A549 (cell line): Measurements from ENCODE around the gene GABBR1. TPM values are rescaled to one million over a fixed set of nuclear protein-coding genes. Genes with fewer than 3 reads are reported as not detected.
"Not testable (repeated sequence)": the region's sequence is repeated elsewhere in the genome, so short reads cannot be mapped to it uniquely, and the experiment has no call there.

Experiments used
- ATAC-seq, 2 experiments: fragments of 200-7000 bp in 1 of 2; fragments of >200 bp in 1 of 2; cut with Nextera tagmentation in 1 of 2; cut with Tn5 transposase in 1 of 2; 3 replicates each; pipeline versions ENCODE4 v1.8.0 to v1.9.1; 2018 to 2020; ENCODE audit warnings: mild to moderate bottlenecking in 1 of 2, moderate library complexity in 1 of 2
- CTCF ChIA-PET: fragments of 300-600 bp; sonication (Branson Sonifier 250); formaldehyde crosslinking; extraction: SDS; loops from one replicate; lab custom pipeline; 2021; ENCODE audit warnings: antibody characterized with exemption, inconsistent platforms; lab: Yijun Ruan, JAX
- POLR2A ChIA-PET: fragments of 350-600 bp; formaldehyde crosslinking; extraction: SDS; loops from one replicate; lab custom pipeline; 2021; ENCODE audit warnings: antibody characterized with exemption, inconsistent platforms; lab: Yijun Ruan, JAX
- DNase-seq, 2 experiments: peaks; one replicate each; pipeline versions ENCODE4 v3.0.0 to v3.0.0-alpha.2; 2011 to 2016; ENCODE audit warnings: low read depth in 1 of 2, low spot score in 1 of 2
- FAIRE-seq: peaks from 2 replicates; lab custom pipeline; 2011; peaks lifted over from hg19 to GRCh38; lab: Jason Lieb, UNC
- H3K27ac ChIP-seq, 2 experiments: fragments of >200 bp; sonication (Bioruptor Twin); formaldehyde crosslinking; 3 replicates each; pipeline ENCODE4 v1.5.1; 2016 to 2017
- H3K4me1 ChIP-seq: fragments of >200 bp; sonication (Bioruptor Twin); formaldehyde crosslinking; 3 replicates; pipeline ENCODE4 v1.6.1; 2016
- H3K4me2 ChIP-seq: fragments of >200 bp; sonication (Bioruptor Twin); formaldehyde crosslinking; 3 replicates; pipeline ENCODE4 v1.6.1; 2016
- H3K4me3 ChIP-seq: fragments of >200 bp; sonication (Bioruptor Twin); formaldehyde crosslinking; 3 replicates; pipeline ENCODE4 v1.5.1; 2016
- H3K9me3 ChIP-seq: fragments of >200 bp; sonication (Bioruptor Twin); formaldehyde crosslinking; 3 replicates; pipeline ENCODE4 v1.6.1; 2016
- CEBPB ChIP-seq, 2 experiments: fragments of >200 bp in 1 of 2; sonication (Bioruptor Twin) in 1 of 2; formaldehyde crosslinking in 1 of 2; IDR thresholded peaks; 2 replicates each; pipeline ENCODE4 v1.6.1; 2012 to 2016
- EHMT2 ChIP-seq: fragments of 200-600 bp; sonication (generic); IDR thresholded peaks from 2 replicates; pipeline ENCODE4 v1.6.1; 2016; ENCODE audit warnings: antibody characterized with exemption, low read depth, mild to moderate bottlenecking, moderate library complexity
- EP300 ChIP-seq, 2 experiments: fragments of >200 bp; sonication (Bioruptor Twin); formaldehyde crosslinking; IDR thresholded peaks; 2 replicates in 1 of 2; 3 replicates in 1 of 2; pipeline ENCODE4 v1.6.1; 2016 to 2017
- GATA3 ChIP-seq: IDR thresholded peaks from 2 replicates; pipeline ENCODE4 v1.6.1; 2012; ENCODE audit warnings: borderline replicate concordance
- HEYL ChIP-seq: fragments of 250-450 bp; sonication (Bioruptor Pico); IDR thresholded peaks from 2 replicates; pipeline ENCODE4 v1.8.0; 2021; ENCODE audit warnings: mild to moderate bottlenecking, moderate library complexity
- JUN ChIP-seq, 2 experiments: fragments of >200 bp; sonication (Bioruptor Twin); formaldehyde crosslinking; IDR thresholded peaks; 2 replicates in 1 of 2; 3 replicates in 1 of 2; pipeline ENCODE4 v1.6.1; 2016 to 2017
- MYC ChIP-seq: IDR thresholded peaks from 2 replicates; pipeline ENCODE4 v1.6.1; 2012; ENCODE audit warnings: mild to moderate bottlenecking, inconsistent platforms, low read length, improper control_type of control experiment, borderline replicate concordance
- NFE2L2 ChIP-seq: fragments of 150-350 bp; conservative IDR thresholded peaks from 2 replicates; pipeline ENCODE4 v1.6.1; 2014; ENCODE audit warnings: low read length
- NPAS2 ChIP-seq: fragments of 250-450 bp; sonication (Bioruptor Pico); IDR thresholded peaks from 2 replicates; pipeline ENCODE4 v1.8.0; 2022; ENCODE audit warnings: mild to moderate bottlenecking, moderate library complexity, borderline replicate concordance
- NR3C1 ChIP-seq: fragments of >200 bp; sonication (Bioruptor Twin); formaldehyde crosslinking; IDR thresholded peaks from 3 replicates; pipeline ENCODE4 v1.6.1; 2017
- PHF8 ChIP-seq: fragments of 200-600 bp; sonication (generic); IDR thresholded peaks from 2 replicates; pipeline ENCODE4 v1.6.1; 2016; ENCODE audit warnings: low read depth, mild to moderate bottlenecking, antibody characterized with exemption, moderate library complexity, borderline replicate concordance
- POLR2AphosphoS2 ChIP-seq: conservative IDR thresholded peaks from 2 replicates; pipeline ENCODE4 v1.6.1; 2012; ENCODE audit warnings: low read length, improper control_type of control experiment, inconsistent platforms
- RARB ChIP-seq: fragments of 250-450 bp; sonication (Bioruptor Pico); IDR thresholded peaks from 2 replicates; pipeline ENCODE4 v1.8.0; 2021; ENCODE audit warnings: mild to moderate bottlenecking, moderate library complexity
- RFX5 ChIP-seq: fragments of 450-650 bp; IDR thresholded peaks from 2 replicates; pipeline ENCODE4 v1.7.1; 2014; ENCODE audit warnings: antibody characterized with exemption, mild to moderate bottlenecking, moderate library complexity
- RNF2 ChIP-seq: fragments of 200-600 bp; sonication (generic); IDR thresholded peaks from 2 replicates; pipeline ENCODE4 v1.6.1; 2016; ENCODE audit warnings: low read depth, mild to moderate bottlenecking, antibody characterized with exemption, moderate library complexity, borderline replicate concordance
- ZC3H11A ChIP-seq: fragments of 450-650 bp; IDR thresholded peaks from 2 replicates; pipeline ENCODE4 v1.6.1; 2014; ENCODE audit warnings: antibody characterized with exemption, mild to moderate bottlenecking
- WGBS: methylation state at CpG from one replicate; pipeline ENCODE4 v1.1.6; 2017; ENCODE audit errors: missing lambda C conversion rate; 5-methylcytosine and 5-hydroxymethylcytosine counted together
- polyA plus RNA-seq, 4 experiments: library from polyadenylated mRNA; depleted of rRNA in 3 of 4; stranded (reverse); fragments of >200 nt; fragmentation: RNase III in 1 of 4; extraction: RNeasy Plus Mini Kit Qiagen cat#74134 plus additional on column Dnase treatment in 1 of 4; gene quantifications; 2 replicates in 3 of 4; 3 replicates in 1 of 4; pipeline ENCODE4 v1.2.3, GENCODE V29; 2011 to 2017
- TF ChIP-seq, protein P1 (sequence below): IDR thresholded peaks from 2 replicates; pipeline ENCODE4 v1.6.1; 2012; ENCODE audit warnings: low read depth, borderline replicate concordance

Gene GABBR1
- polyA plus RNA-seq, 2 of the 4 experiments (the other 2 are of a cell fraction), result 6.8 to 9.0 TPM

DNA sequence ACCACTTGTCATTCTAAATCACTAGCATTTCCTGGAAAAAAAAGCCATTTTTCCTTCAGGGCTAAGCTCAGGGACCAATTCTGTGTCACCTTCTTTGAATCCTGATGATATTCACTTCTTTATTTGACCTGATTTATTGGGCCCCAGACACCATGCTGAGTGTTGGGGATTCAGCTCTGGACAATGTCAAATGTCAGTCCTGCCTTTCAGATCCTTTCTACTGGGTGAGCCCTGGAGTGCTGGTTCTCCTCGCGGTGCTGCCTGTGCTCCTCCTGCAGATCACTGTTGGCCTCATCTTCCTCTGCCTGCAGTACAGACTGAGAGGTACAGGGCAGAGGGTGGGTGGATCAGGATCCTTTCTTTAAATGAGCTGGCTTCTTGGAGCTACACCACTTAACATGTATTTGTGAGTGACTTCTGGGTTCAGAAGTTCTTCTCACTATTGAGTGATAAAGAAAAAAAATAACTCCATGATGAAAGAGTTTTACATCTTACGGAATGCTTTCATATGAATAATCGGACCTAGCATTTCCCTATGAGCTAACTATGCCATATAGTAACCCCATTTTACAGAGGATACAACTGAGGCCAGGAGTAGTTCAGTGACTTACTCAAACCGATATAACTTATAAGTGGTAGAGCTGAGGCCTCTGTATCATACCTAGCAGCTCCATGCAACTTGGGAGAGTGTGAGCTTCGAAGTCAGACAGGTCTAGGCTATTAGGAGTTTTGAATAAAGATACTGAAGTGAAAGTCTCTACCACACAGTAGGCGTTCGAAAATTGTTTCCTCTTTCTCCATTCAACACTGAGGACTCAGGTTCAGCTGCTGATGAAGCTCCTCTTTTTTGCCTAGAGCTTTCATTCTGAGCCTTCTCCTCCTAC lies 33.2 kb upstream of the GABBR1 start:
- WGBS, result 40% methylated on average over 8 of the region's 8 CpGs
- POLR2A ChIA-PET, result no interaction called here
- no peak for FAIRE-seq
- no peak for ATAC-seq
- DNase-seq, result no peak
- TF ChIP-seq RNF2 (no peak), NR3C1 (no peak), JUN (IDR thresholded peaks at IDR 0.05) (no peak), NFE2L2 (no peak), PHF8 (no peak), EP300 (IDR thresholded peaks at IDR 0.05) (no peak), POLR2AphosphoS2 (no peak), RFX5 (no peak), EHMT2 (no peak), RARB (CRISPR knock-in tag) (no peak), ZC3H11A (no peak), GATA3 (no peak)
- TF ChIP-seq, protein P1, sequence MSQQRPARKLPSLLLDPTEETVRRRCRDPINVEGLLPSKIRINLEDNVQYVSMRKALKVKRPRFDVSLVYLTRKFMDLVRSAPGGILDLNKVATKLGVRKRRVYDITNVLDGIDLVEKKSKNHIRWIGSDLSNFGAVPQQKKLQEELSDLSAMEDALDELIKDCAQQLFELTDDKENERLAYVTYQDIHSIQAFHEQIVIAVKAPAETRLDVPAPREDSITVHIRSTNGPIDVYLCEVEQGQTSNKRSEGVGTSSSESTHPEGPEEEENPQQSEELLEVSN, result no peak
- CTCF ChIA-PET, result interaction anchor here (1.1 to 6.8 kb wide), 5 partner anchors 9 to 39 kb away, joined by 4 to 69 read pairs (median 5); partner anchors contain the start of gene MOG
- Histone ChIP-seq H3K4me3 (no peak overlapping the region), H3K27ac (no peak overlapping the region), H3K4me2 (no peak overlapping the region), H3K4me1 (no peaks in the 10 kb centered on the region), H3K9me3 (no peaks in the 10 kb centered on the region)

- DNase-seq (no peak), FAIRE-seq (no peak), ATAC-seq (no peak)
- H3K4me1 ChIP-seq, result no peaks in the 10 kb centered on the region
- H3K4me2 ChIP-seq, result no peak overlapping the region
- no peaks in the 10 kb centered on the region for H3K9me3 ChIP-seq
- TF ChIP-seq CEBPB (IDR thresholded peaks at IDR 0.05) (no peak), EHMT2 (no peak), NPAS2 (CRISPR knock-in tag) (no peak), HEYL (CRISPR knock-in tag) (no peak), RNF2 (no peak), MYC (no peak)
- ChIA-PET CTCF (interaction anchor here (6.8 kb wide), 1 partner anchor 10 kb away, joined by 69 read pairs; no protein-coding TSS in a partner anchor), POLR2A (no interaction called here)
- no peak overlapping the region for H3K4me3 ChIP-seq
- WGBS, result 37% methylated on average over 5 of the region's 5 CpGs
- H3K27ac ChIP-seq, result no peak overlapping the region
These were observed 30.5 kb upstream of the GABBR1 start for GRCh38 chr6:29663300-29664042.

- not testable (repeated sequence) for H3K27ac ChIP-seq, ATAC-seq, H3K9me3 ChIP-seq, H3K4me3 ChIP-seq, H3K4me1 ChIP-seq, H3K4me2 ChIP-seq, DNase-seq, FAIRE-seq
- 81% methylated on average over 14 of the region's 14 CpGs for WGBS
- ChIA-PET POLR2A (interaction anchor here (0.6 kb wide), 1 partner anchor 8 kb away, joined by 3 read pairs; no protein-coding TSS in a partner anchor), CTCF (interaction anchor here (2.3 to 6.8 kb wide), 2 partner anchors 8 to 11 kb away, joined by 14 to 69 read pairs; no protein-coding TSS in a partner anchor)
These were observed 28.6 kb upstream of the GABBR1 start for GRCh38 chr6:29661502-29662141.
